ENCODE results near the gene ISL1.

Gene ISL1

GRCh38 chr5:51416149-51416548 lies 32.9 kb downstream of the ISL1 start:
- H3K4me2 ChIP-seq (ENCODE audit: low read depth, low read length, poor library complexity, severe bottlenecking), result no peak overlapping the region
- TF ChIP-seq CTCF (IDR thresholded peaks at IDR 0.05; ENCODE audit: insufficient read depth, low read length, poor library complexity, severe bottlenecking) (no peak), EZH2phosphoT487 (conservative IDR thresholded peaks at IDR 0.05; ENCODE audit: low read length) (no peak)
- H3K36me3 ChIP-seq (ENCODE audit: low read length), result no peaks in the 10 kb centered on the region
- no peaks in the 10 kb centered on the region for H3K9me3 ChIP-seq (ENCODE audit: insufficient read depth, low read length)
- H4K20me1 ChIP-seq (ENCODE audit: low read depth, low read length), result no peaks in the 10 kb centered on the region
- H3K9ac ChIP-seq (ENCODE audit: low read length), result no peak overlapping the region
- no peaks in the 10 kb centered on the region for H3K27me3 ChIP-seq (ENCODE audit: low read length)
- H3F3A ChIP-seq (ENCODE audit: insufficient read depth), result no peaks in the 10 kb centered on the region
- H2AFZ ChIP-seq (ENCODE audit: low read depth, low read length, severe bottlenecking), result no peak overlapping the region
- no peak overlapping the region for H3K27ac ChIP-seq (ENCODE audit: low read depth, low read length)
- H3K4me3 ChIP-seq (ENCODE audit: insufficient read depth, low read length, poor library complexity, severe bottlenecking), result no peak overlapping the region
- H3K9me2 ChIP-seq (replicated peaks; ENCODE audit: insufficient read depth, low read length), result no peaks in the 10 kb centered on the region
- no peaks in the 10 kb centered on the region for H3K79me2 ChIP-seq (ENCODE audit: insufficient read depth, low read length)

GRCh38 chr5:51433052-51433710 lies 49.9 kb downstream of the ISL1 start:
- Histone ChIP-seq H3K36me3 (ENCODE audit: low read length) (no peaks in the 10 kb centered on the region), H3K4me3 (ENCODE audit: insufficient read depth, low read length, poor library complexity, severe bottlenecking) (no peak overlapping the region), H3K9me3 (ENCODE audit: insufficient read depth, low read length) (no peaks in the 10 kb centered on the region), H3K9me2 (replicated peaks; ENCODE audit: insufficient read depth, low read length) (no peaks in the 10 kb centered on the region), H3K79me2 (ENCODE audit: insufficient read depth, low read length) (no peaks in the 10 kb centered on the region), H3F3A (ENCODE audit: insufficient read depth) (no peaks in the 10 kb centered on the region), H2AFZ (ENCODE audit: low read depth, low read length, severe bottlenecking) (no peak overlapping the region), H3K27me3 (ENCODE audit: low read length) (no peaks in the 10 kb centered on the region), H4K20me1 (ENCODE audit: low read depth, low read length) (no peaks in the 10 kb centered on the region), H3K27ac (ENCODE audit: low read depth, low read length) (no peak overlapping the region), H3K4me2 (ENCODE audit: low read depth, low read length, poor library complexity, severe bottlenecking) (no peak overlapping the region), H3K9ac (ENCODE audit: low read length) (no peak overlapping the region)
- TF ChIP-seq EZH2phosphoT487 (conservative IDR thresholded peaks at IDR 0.05; ENCODE audit: low read length) (no peak), CTCF (IDR thresholded peaks at IDR 0.05; ENCODE audit: insufficient read depth, low read length, poor library complexity, severe bottlenecking) (no peak)

GRCh38 chr5:51439232-51439631 lies 56.0 kb downstream of the ISL1 start:
- no peaks in the 10 kb centered on the region for H4K20me1 ChIP-seq (ENCODE audit: low read depth, low read length)
- no peaks in the 10 kb centered on the region for H3K27me3 ChIP-seq (ENCODE audit: low read length)

More at GRCh38 chr5:51439232-51439631, 56.0 kb downstream of the ISL1 start:
- Histone ChIP-seq H3K9ac (ENCODE audit: low read length) (no peak overlapping the region), H3K4me2 (ENCODE audit: low read depth, low read length, poor library complexity, severe bottlenecking) (no peak overlapping the region), H3F3A (ENCODE audit: insufficient read depth) (no peaks in the 10 kb centered on the region), H2AFZ (ENCODE audit: low read depth, low read length, severe bottlenecking) (no peak overlapping the region), H3K27ac (ENCODE audit: low read depth, low read length) (no peak overlapping the region), H3K9me2 (replicated peaks; ENCODE audit: insufficient read depth, low read length) (no peaks in the 10 kb centered on the region), H3K4me3 (ENCODE audit: insufficient read depth, low read length, poor library complexity, severe bottlenecking) (no peak overlapping the region), H3K79me2 (ENCODE audit: insufficient read depth, low read length) (no peaks in the 10 kb centered on the region), H3K36me3 (ENCODE audit: low read length) (no peaks in the 10 kb centered on the region), H3K9me3 (ENCODE audit: insufficient read depth, low read length) (no peaks in the 10 kb centered on the region)
- TF ChIP-seq CTCF (IDR thresholded peaks at IDR 0.05; ENCODE audit: insufficient read depth, low read length, poor library complexity, severe bottlenecking) (no peak), EZH2phosphoT487 (conservative IDR thresholded peaks at IDR 0.05; ENCODE audit: low read length) (no peak)

Measured in SU-DHL-6 (cell line).